ENCODE data around the gene DPP4. TPM values are rescaled to one million over a fixed set of nuclear protein-coding genes. Genes with fewer than 3 reads are reported as not detected.

The DPP4 gene
- total and polyA plus RNA-seq, 11 donors = 3.4 to 16.1 (median 7.4) TPM

DNA sequence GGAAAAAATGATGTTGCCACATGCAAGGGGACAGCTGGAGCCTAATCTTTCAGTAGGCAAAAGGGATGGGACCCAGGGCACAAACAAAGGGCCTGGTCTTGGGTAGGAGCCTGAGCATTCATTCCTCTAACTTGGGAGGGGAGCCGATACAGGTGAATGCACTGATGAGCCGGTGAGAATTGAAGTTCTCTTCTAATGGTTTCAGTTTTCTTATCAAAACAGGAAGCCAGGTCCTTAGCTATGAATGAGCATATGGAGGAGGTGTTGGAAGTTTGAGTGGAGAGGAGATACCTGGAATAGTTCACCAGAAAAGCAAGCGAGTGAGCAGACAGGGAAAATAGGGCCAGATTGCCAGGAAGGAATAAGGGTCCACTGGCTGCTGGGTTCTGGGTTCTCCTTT is 10.1 kb downstream of the DPP4 start:
- ATAC-seq = no peak
- Histone ChIP-seq H3K27ac (peak overlapping the region in 1 of 12 donors; percentile 35), H3K27me3 (no peaks in the 10 kb centered on the region), H3K4me1 (peaks cover 0 to 7% (median 0%) of the 10 kb centered on the region in 12 donors), H3K9me3 (peaks cover 0 to 4% (median 0%) of the 10 kb centered on the region in 12 donors), H3K36me3 (no peaks in the 10 kb centered on the region), H3K4me3 (no peak overlapping the region)
- WGBS, 4 donors = 64 to 74% (median 69%) methylated on average over 3 of the region's 3 CpGs
- intact Hi-C loops (cut with DNase I) = loop anchor here in 2 of 10 donors (10.0 kb wide), 2 partner anchors 49 to 51 kb away; no protein-coding TSS in a partner anchor
- no peak for DNase-seq
- no peak for TF ChIP-seq POLR2A (IDR thresholded peaks at IDR 0.05)
- TF ChIP-seq, protein P1, sequence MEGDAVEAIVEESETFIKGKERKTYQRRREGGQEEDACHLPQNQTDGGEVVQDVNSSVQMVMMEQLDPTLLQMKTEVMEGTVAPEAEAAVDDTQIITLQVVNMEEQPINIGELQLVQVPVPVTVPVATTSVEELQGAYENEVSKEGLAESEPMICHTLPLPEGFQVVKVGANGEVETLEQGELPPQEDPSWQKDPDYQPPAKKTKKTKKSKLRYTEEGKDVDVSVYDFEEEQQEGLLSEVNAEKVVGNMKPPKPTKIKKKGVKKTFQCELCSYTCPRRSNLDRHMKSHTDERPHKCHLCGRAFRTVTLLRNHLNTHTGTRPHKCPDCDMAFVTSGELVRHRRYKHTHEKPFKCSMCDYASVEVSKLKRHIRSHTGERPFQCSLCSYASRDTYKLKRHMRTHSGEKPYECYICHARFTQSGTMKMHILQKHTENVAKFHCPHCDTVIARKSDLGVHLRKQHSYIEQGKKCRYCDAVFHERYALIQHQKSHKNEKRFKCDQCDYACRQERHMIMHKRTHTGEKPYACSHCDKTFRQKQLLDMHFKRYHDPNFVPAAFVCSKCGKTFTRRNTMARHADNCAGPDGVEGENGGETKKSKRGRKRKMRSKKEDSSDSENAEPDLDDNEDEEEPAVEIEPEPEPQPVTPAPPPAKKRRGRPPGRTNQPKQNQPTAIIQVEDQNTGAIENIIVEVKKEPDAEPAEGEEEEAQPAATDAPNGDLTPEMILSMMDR (IDR thresholded peaks at IDR 0.05) = no peak

DNA sequence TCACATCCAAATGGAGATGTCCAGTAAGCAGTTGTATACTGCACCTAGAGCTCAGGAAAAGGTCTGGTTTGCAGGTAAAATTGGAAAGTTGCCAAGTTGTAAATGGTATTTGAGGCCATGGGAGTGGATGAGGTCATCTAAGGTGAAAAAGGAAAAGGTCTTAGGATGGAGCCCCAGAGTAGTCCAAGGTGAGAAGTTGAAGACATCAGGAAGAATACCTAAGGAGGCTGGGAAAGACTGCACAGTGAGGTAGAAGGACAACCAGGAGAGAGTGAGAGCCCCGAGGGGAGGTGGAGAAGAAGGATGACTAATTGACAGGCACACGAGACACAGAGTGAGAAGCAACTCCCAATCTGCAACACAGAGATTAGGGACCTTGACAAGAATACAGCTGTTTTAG is 10.7 kb downstream of the DPP4 start:
- intact Hi-C loops (cut with DNase I) = loop anchor here in 2 of 10 donors (10.0 kb wide), 2 partner anchors 48 to 52 kb away; no protein-coding TSS in a partner anchor
- ATAC-seq (no peak), DNase-seq (no peak)
- TF ChIP-seq POLR2A (IDR thresholded peaks at IDR 0.05) = no peak
- TF ChIP-seq, protein P1 (IDR thresholded peaks at IDR 0.05) = no peak
- 60 to 79% (median 71%) methylated on average over 2 of the region's 2 CpGs for WGBS, 4 donors
- H3K27ac ChIP-seq = peak overlapping the region in 1 of 12 donors; percentile 35
- H3K36me3 ChIP-seq = no peaks in the 10 kb centered on the region
- no peak overlapping the region for H3K4me3 ChIP-seq
- peaks cover 0 to 4% (median 0%) of the 10 kb centered on the region in 12 donors for H3K9me3 ChIP-seq
- H3K27me3 ChIP-seq = no peaks in the 10 kb centered on the region
- H3K4me1 ChIP-seq = peaks cover 0 to 7% (median 0%) of the 10 kb centered on the region in 12 donors

- Histone ChIP-seq H3K4me3 (no peak overlapping the region), H3K9me3 (peaks cover 0 to 5% (median under 1%) of the 10 kb centered on the region in 12 donors), H3K4me1 (peaks cover 0 to 7% (median 0%) of the 10 kb centered on the region in 12 donors), H3K36me3 (no peaks in the 10 kb centered on the region), H3K27me3 (no peaks in the 10 kb centered on the region), H3K27ac (no peak overlapping the region)
- DNase-seq (no peak), ATAC-seq (no peak)
- TF ChIP-seq POLR2A (IDR thresholded peaks at IDR 0.05) = no peak
- TF ChIP-seq, protein P1 (IDR thresholded peaks at IDR 0.05) = no peak
- intact Hi-C loops (cut with DNase I) = loop anchor here in 2 of 10 donors (10.0 kb wide), 2 partner anchors 48 to 52 kb away; no protein-coding TSS in a partner anchor
- WGBS, 4 donors = 88 to 95% (median 92%) methylated on average over 2 of the region's 2 CpGs
These were observed 11.5 kb downstream of the DPP4 start for GRCh38 chr2:162062559-162062958.

GRCh38 chr2:162061021-162061420 is 13.0 kb downstream of the DPP4 start:
- Histone ChIP-seq H3K36me3 (no peaks in the 10 kb centered on the region), H3K27me3 (no peaks in the 10 kb centered on the region), H3K4me1 (peaks cover 0 to 7% (median 0%) of the 10 kb centered on the region in 12 donors), H3K27ac (no peak overlapping the region), H3K9me3 (peaks cover 0 to 18% (median 10%) of the 10 kb centered on the region in 12 donors), H3K4me3 (no peak overlapping the region)
- no peak for TF ChIP-seq POLR2A (IDR thresholded peaks at IDR 0.05)
- TF ChIP-seq, protein P1 (IDR thresholded peaks at IDR 0.05) = no peak
- intact Hi-C loops (cut with DNase I) = loop anchor here in 2 of 10 donors (10.0 kb wide), 2 partner anchors 46 to 54 kb away; no protein-coding TSS in a partner anchor
- DNase-seq = no peak
- 94 to 97% (median 96%) methylated on average over 2 of the region's 2 CpGs for WGBS, 4 donors
- no peak for ATAC-seq
